Skeletal muscle tissue (tissue), 4 donors: ENCODE results near the gene DPP10. TPM values are rescaled to one million over a fixed set of nuclear protein-coding genes. Genes with fewer than 3 reads are reported as not detected.

Experiments
- H3K27ac ChIP-seq: one replicate; pipeline ENCODE4 v1.7.0; 2013; ENCODE audit warnings: mild to moderate bottlenecking, low read depth, low read length, inconsistent platforms
- H3K27me3 ChIP-seq, 3 donors: one replicate each; pipeline ENCODE4 v1.7.0; 2013; ENCODE audit warnings: low read length in 3 of 3; ENCODE audit not compliant: control insufficient read depth in 3 of 3, insufficient read depth in 3 of 3
- H3K36me3 ChIP-seq, 3 donors: one replicate each; pipeline ENCODE4 v1.7.0; 2013; ENCODE audit warnings: low read length in 3 of 3; ENCODE audit not compliant: control insufficient read depth in 3 of 3, insufficient read depth in 3 of 3
- H3K4me1 ChIP-seq, 3 donors: one replicate each; pipeline ENCODE4 v1.7.0; 2013; ENCODE audit warnings: low read length in 3 of 3, mild to moderate bottlenecking in 3 of 3; ENCODE audit not compliant: control insufficient read depth in 3 of 3, insufficient read depth in 3 of 3
- H3K4me3 ChIP-seq, 3 donors: one replicate each; pipeline ENCODE4 v1.7.0; 2013; ENCODE audit warnings: low read length in 3 of 3
- H3K9ac ChIP-seq, 3 donors: one replicate each; pipeline ENCODE4 v1.7.0; 2013; ENCODE audit warnings: low read length in 3 of 3, mild to moderate bottlenecking in 3 of 3, moderate library complexity in 2 of 3, low read depth in 1 of 3
- H3K9me3 ChIP-seq, 3 donors: one replicate each; pipeline ENCODE4 v1.7.0; 2013; ENCODE audit warnings: low read length in 3 of 3; ENCODE audit not compliant: control insufficient read depth in 3 of 3
- total RNA-seq: library from RNA; depleted of rRNA; stranded (reverse); fragments of >200 nt; gene quantifications from one replicate; pipeline ENCODE4 v1.2.3, GENCODE V29; 2014
- donor health status: Osteomylitis.

Gene DPP10
- total RNA-seq, 1 donor from 2014 or later, result 1.0 TPM

- Histone ChIP-seq H3K27ac (no peak overlapping the region), H3K27me3 (no peaks in the 10 kb centered on the region), H3K4me1 (no peaks in the 10 kb centered on the region), H3K9ac (no peak overlapping the region), H3K4me3 (no peak overlapping the region), H3K36me3 (no peaks in the 10 kb centered on the region), H3K9me3 (no peaks in the 10 kb centered on the region)
Observed at GRCh38 chr2:114688241-114688640, 245.8 kb downstream of the DPP10 start.

DNA sequence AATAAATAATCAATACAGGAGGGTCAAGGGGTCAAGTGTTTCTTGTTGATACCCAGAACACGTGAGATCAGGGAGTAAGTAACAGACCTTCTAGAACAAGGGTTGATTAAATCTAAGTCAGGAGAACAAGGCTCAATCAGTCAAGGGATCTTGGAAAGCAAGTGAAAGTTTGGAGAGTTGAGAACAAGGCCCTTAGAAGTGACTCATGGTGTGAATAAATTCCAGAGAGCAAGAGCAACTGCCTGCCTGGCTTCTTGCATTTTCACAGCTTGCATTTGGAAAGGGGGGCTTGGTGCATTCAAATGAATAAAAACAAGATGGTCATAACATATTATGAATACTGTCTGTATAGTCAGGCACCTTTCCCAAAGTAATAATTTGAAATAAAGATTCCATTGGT is 256.1 kb downstream of the DPP10 start:
- no peaks in the 10 kb centered on the region for H3K4me1 ChIP-seq

DNA sequence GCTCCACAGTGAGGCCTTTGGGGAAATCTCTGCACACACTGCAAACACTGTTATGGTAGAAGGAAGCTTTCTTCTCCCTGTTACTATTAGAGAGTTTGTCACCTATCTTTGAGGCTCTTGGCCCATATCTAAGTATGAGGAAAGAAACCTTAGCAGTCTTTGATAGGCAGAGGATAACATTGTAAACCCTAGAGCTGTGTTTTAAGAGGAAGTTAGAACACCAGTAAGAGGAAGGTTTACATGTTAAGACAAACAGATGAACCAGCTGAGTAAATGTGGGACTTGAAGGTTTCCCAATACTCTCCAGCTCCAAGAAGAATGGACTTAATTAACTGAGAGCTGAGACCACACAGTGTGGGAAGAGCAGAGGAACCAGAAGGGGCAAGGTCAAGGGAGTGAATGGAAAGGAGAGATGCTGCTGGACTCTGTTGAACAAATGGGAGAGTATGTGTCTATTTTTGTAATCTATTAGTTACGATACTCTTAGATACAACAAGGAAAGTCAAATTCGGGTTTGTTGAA is 257.0 kb downstream of the DPP10 start:
- no peak overlapping the region for H3K27ac ChIP-seq
- no peaks in the 10 kb centered on the region for H3K4me1 ChIP-seq
- H3K36me3 ChIP-seq, result no peaks in the 10 kb centered on the region
- no peak overlapping the region for H3K9ac ChIP-seq
- no peaks in the 10 kb centered on the region for H3K27me3 ChIP-seq
- H3K4me3 ChIP-seq, result no peak overlapping the region
- no peaks in the 10 kb centered on the region for H3K9me3 ChIP-seq

More for the DNA sequence above, 256.1 kb downstream of the DPP10 start:
- Histone ChIP-seq H3K9me3 (no peaks in the 10 kb centered on the region), H3K9ac (no peak overlapping the region), H3K27me3 (no peaks in the 10 kb centered on the region), H3K4me3 (no peak overlapping the region), H3K27ac (no peak overlapping the region), H3K36me3 (no peaks in the 10 kb centered on the region)

- no peak overlapping the region for H3K27ac ChIP-seq
- no peaks in the 10 kb centered on the region for H3K4me1 ChIP-seq
- no peaks in the 10 kb centered on the region for H3K9me3 ChIP-seq
- no peak overlapping the region for H3K4me3 ChIP-seq
- no peaks in the 10 kb centered on the region for H3K36me3 ChIP-seq
- H3K27me3 ChIP-seq, result no peaks in the 10 kb centered on the region
- no peak overlapping the region for H3K9ac ChIP-seq
Observed at GRCh38 chr2:114700440-114700839, 258.0 kb downstream of the DPP10 start.

GRCh38 chr2:114709936-114710850 is 267.8 kb downstream of the DPP10 start:
- Histone ChIP-seq H3K36me3 (no peaks in the 10 kb centered on the region), H3K27me3 (no peaks in the 10 kb centered on the region), H3K27ac (no peak overlapping the region), H3K4me3 (no peak overlapping the region), H3K9me3 (no peaks in the 10 kb centered on the region), H3K9ac (no peak overlapping the region), H3K4me1 (no peaks in the 10 kb centered on the region)

DNA sequence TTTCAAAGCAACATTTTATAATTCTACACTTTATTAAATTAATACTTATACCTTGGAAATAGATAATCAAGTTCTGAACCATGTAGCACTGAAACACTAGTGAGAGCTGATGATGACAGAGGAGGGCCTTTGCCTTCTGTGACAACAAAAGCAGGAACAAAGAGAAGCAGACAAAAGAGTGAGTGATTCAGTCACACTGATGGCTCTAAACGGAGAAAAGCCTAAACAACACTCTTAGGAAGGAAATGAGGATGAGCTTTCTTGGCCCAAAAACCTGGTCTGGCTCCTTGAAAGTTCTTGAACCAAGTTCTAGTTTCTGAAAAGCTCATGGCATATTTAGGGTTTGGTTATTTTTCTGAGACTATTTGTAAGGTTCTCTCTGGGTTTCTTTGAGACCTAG is 271.9 kb downstream of the DPP10 start:
- Histone ChIP-seq H3K9me3 (no peaks in the 10 kb centered on the region), H3K27ac (no peak overlapping the region), H3K36me3 (no peaks in the 10 kb centered on the region), H3K4me1 (no peaks in the 10 kb centered on the region), H3K9ac (no peak overlapping the region), H3K27me3 (no peaks in the 10 kb centered on the region), H3K4me3 (no peak overlapping the region)

DNA sequence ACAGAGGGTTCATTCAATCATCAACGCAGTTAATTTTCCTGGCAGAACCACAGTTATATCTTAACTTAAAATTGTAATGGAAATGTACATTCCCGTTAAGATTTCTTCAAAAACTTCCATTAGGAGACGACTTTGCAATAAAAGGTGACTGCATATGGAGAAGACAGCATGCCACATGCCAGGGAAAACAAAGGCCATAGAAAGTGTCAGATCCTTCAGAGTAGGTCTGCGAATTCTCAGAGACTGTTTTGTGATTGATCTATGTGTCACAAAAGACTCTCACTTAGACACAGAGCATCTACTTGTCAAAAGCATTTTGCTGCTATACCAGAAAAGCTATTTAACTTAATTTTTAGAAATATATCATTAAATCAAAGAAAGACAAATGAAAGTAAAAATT is 274.6 kb downstream of the DPP10 start:
- no peaks in the 10 kb centered on the region for H3K4me1 ChIP-seq
- H3K27ac ChIP-seq, result no peak overlapping the region
- no peaks in the 10 kb centered on the region for H3K27me3 ChIP-seq
- H3K9ac ChIP-seq, result no peak overlapping the region
- H3K36me3 ChIP-seq, result no peaks in the 10 kb centered on the region
- H3K4me3 ChIP-seq, result no peak overlapping the region
- no peaks in the 10 kb centered on the region for H3K9me3 ChIP-seq

DNA sequence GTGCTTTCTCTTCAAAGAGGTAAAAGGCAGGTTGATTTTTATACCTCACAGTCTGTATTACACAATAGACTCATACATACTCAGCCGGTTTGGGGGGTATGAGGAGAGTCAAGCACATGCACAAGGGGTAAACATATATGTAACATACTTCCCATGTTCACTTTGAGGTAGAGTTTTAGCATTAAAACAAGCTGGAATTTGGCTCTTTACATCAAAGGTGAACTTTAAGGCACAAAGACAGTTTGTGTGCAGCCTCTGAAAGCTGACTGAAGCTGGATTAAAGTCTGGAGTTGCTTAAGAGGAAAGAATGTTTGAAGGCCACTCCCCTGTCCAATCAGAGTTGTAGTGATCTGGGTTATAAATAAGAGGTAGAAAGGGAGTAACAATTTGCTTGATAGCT is 282.0 kb downstream of the DPP10 start:
- H3K9me3 ChIP-seq, result no peaks in the 10 kb centered on the region
- H3K9ac ChIP-seq, result no peak overlapping the region
- no peak overlapping the region for H3K27ac ChIP-seq
- H3K36me3 ChIP-seq, result no peaks in the 10 kb centered on the region
- H3K4me3 ChIP-seq, result no peak overlapping the region
- no peaks in the 10 kb centered on the region for H3K4me1 ChIP-seq
- H3K27me3 ChIP-seq, result no peaks in the 10 kb centered on the region

- no peaks in the 10 kb centered on the region for H3K27me3 ChIP-seq
- no peak overlapping the region for H3K4me3 ChIP-seq
- H3K36me3 ChIP-seq, result no peaks in the 10 kb centered on the region
- H3K9ac ChIP-seq, result no peak overlapping the region
- H3K9me3 ChIP-seq, result no peaks in the 10 kb centered on the region
- no peaks in the 10 kb centered on the region for H3K4me1 ChIP-seq
- H3K27ac ChIP-seq, result no peak overlapping the region
Observed at GRCh38 chr2:114727012-114727411, 284.6 kb downstream of the DPP10 start.

GRCh38 chr2:114728372-114728771 is 285.9 kb downstream of the DPP10 start:
- H3K36me3 ChIP-seq, result no peaks in the 10 kb centered on the region
- H3K9ac ChIP-seq, result no peak overlapping the region
- no peaks in the 10 kb centered on the region for H3K9me3 ChIP-seq
- no peak overlapping the region for H3K4me3 ChIP-seq
- no peak overlapping the region for H3K27ac ChIP-seq
- no peaks in the 10 kb centered on the region for H3K27me3 ChIP-seq
- H3K4me1 ChIP-seq, result no peaks in the 10 kb centered on the region
